Adrenal gland (tissue), 12 donors: Measurements from ENCODE around the gene CORO2A. TPM values are rescaled to one million over a fixed set of nuclear protein-coding genes. Genes with fewer than 3 reads are reported as not detected.

Experiments
- DNase-seq, 7 donors: peaks; one replicate each; pipeline ENCODE4 v3.0.0-alpha.2; 2019 to 2020
- H3K27ac ChIP-seq, 5 donors: fragments of 200-600 bp; sonication (generic) in 4 of 5; 1 replicate in 3 of 5; 2 replicates in 2 of 5; pipeline versions ENCODE4 v1.5.1 to v1.8.0; 2016 to 2020; ENCODE audit warnings: mild to moderate bottlenecking in 1 of 5
- H3K27me3 ChIP-seq: fragments of 200-600 bp; 2 replicates; pipeline ENCODE4 v1.8.0; 2021
- H3K36me3 ChIP-seq, 2 donors: fragments of 200-600 bp; replicated peaks in 1 of 2; 1 replicate in 1 of 2; 2 replicates in 1 of 2; pipeline versions ENCODE4 v1.5.1 to v1.8.0; 2018 to 2022
- H3K4me1 ChIP-seq, 2 donors: fragments of 200-600 bp; replicated peaks in 1 of 2; 1 replicate in 1 of 2; 2 replicates in 1 of 2; pipeline versions ENCODE4 v1.5.1 to v1.8.0; 2018 to 2021
- H3K4me3 ChIP-seq, 4 donors: fragments of 200-600 bp; sonication (generic) in 3 of 4; one replicate each; pipeline ENCODE4 v1.5.1; 2016 to 2018
- H3K9me3 ChIP-seq, 3 donors: fragments of 200-600 bp; sonication (generic) in 1 of 3; replicated peaks in 1 of 3; 1 replicate in 2 of 3; 2 replicates in 1 of 3; pipeline versions ENCODE4 v1.5.1 to v1.8.0; 2016 to 2021
- CTCF ChIP-seq, 6 experiments: fragments of 450-650 bp in 4 of 6; fragments of 200-600 bp in 2 of 6; sonication (generic) in 1 of 6; IDR thresholded peaks; 1 replicate in 5 of 6; 2 replicates in 1 of 6; pipeline versions ENCODE4 v1.5.1 to v1.8.0; 2016 to 2021; ENCODE audit warnings: antibody characterized with exemption in 6 of 6, mild to moderate bottlenecking in 2 of 6, moderate library complexity in 1 of 6
- POLR2A ChIP-seq, 2 donors: fragments of 450-650 bp; IDR thresholded peaks; one replicate each; pipeline ENCODE4 v1.6.1; 2017; ENCODE audit warnings: antibody characterized with exemption in 2 of 2, mild to moderate bottlenecking in 2 of 2, moderate library complexity in 1 of 2
- whole genome bisulfite sequencing, 4 donors: extraction: QIAGEN DNeasy Blood & Tissue Kit in 2 of 4; methylation state at CpG; one replicate each; pipeline versions ENCODE4 v1.1.5 to v1.1.7; 2013 to 2017; 5-methylcytosine and 5-hydroxymethylcytosine counted together
- intact Hi-C, 2 donors: fragments of 100-400 bp; cut with DNase I; formaldehyde crosslinking; loops; one replicate each; pipeline versions ENCODE4 v1.14.1 to v1.15.0; 2022 to 2023
- polyA plus RNA-seq, 3 donors: library from polyadenylated mRNA; stranded (reverse); fragments of 200-250 nt in 2 of 3; fragments of 350-450 nt in 1 of 3; fragmentation: Illumina TruSeq in 1 of 3; extraction: RNeasy Lipid Tissue Mini Kit (QIAGEN cat#74804) in 1 of 3; gene quantifications; one replicate each; pipeline ENCODE4 v1.2.3, GENCODE V29; 2013 to 2014
- total RNA-seq, 9 donors: library from RNA; depleted of rRNA in 4 of 9; stranded (reverse); fragments of >200 nt in 4 of 9; fragments of 120-200 nt in 1 of 9; fragmentation: NEBNext Ultra II Directional in 1 of 9; extraction: Animal tissue kit (Norgen Biotek cat#: 25700) in 1 of 9; gene quantifications; one replicate each; pipeline versions ENCODE4 v1.1.0 to v1.2.4, GENCODE V29; 2013 to 2023
- donor health status: healthy with polysubstance abuse.
- donor health status: Bipolar disorder and iron deficiency.
- donor health status: DM: yes; HTN: yes; CAD: no.
- donor health status: DM: no; HTN: no; CAD: no.
- donor health status: DM: no; HTN: no; CAD: no.
- donor health status: DM: yes; HTN: yes; CAD: no.

The CORO2A gene
- total and polyA plus RNA-seq, 12 donors = 0.06 to 3.9 (median 1.2) TPM

GRCh38 chr9:98084396-98084795 lies 108.0 kb downstream of the CORO2A start:
- intact Hi-C loops = no loop called here
- Histone ChIP-seq H3K9me3 (no peaks in the 10 kb centered on the region), H3K36me3 (peaks cover 0 to 28% of the 10 kb centered on the region in 2 donors), H3K4me1 (peaks cover 0 to 14% of the 10 kb centered on the region in 2 donors), H3K4me3 (no peak overlapping the region), H3K27ac (no peak overlapping the region), H3K27me3 (peaks cover 10% of the 10 kb centered on the region)
- 84 to 91% (median 86%) methylated on average over 3 of the region's 3 CpGs for WGBS, 4 donors
- no peak for DNase-seq
- TF ChIP-seq CTCF (IDR thresholded peaks at IDR 0.05) (no peak), POLR2A (IDR thresholded peaks at IDR 0.05) (no peak)

GRCh38 chr9:98083566-98084183 lies 108.8 kb downstream of the CORO2A start:
- WGBS, 4 donors = 94 to 98% (median 96%) methylated on average over 7 of the region's 7 CpGs
- intact Hi-C loops = no loop called here
- TF ChIP-seq POLR2A (IDR thresholded peaks at IDR 0.05) = no peak
- no peak for DNase-seq
- no peaks in the 10 kb centered on the region for H3K9me3 ChIP-seq
- H3K27ac ChIP-seq = no peak overlapping the region
- peaks cover 0 to 14% of the 10 kb centered on the region in 2 donors for H3K4me1 ChIP-seq
- H3K4me3 ChIP-seq = no peak overlapping the region
- peaks cover 0 to 28% of the 10 kb centered on the region in 2 donors for H3K36me3 ChIP-seq
- H3K27me3 ChIP-seq = peaks cover 7% of the 10 kb centered on the region

- Histone ChIP-seq H3K4me3 (no peak overlapping the region), H3K9me3 (no peaks in the 10 kb centered on the region), H3K4me1 (peaks cover 0 to 14% of the 10 kb centered on the region in 2 donors), H3K27me3 (peaks cover 5% of the 10 kb centered on the region), H3K36me3 (peaks cover 0 to 32% of the 10 kb centered on the region in 2 donors), H3K27ac (no peak overlapping the region)
- intact Hi-C loops = no loop called here
- WGBS, 4 donors = 88 to 100% (median 96%) methylated on average over 2 of the region's 2 CpGs
- no peak for TF ChIP-seq CTCF (IDR thresholded peaks at IDR 0.05)
- no peak for TF ChIP-seq POLR2A (IDR thresholded peaks at IDR 0.05)
- no peak for DNase-seq
These were observed 109.4 kb downstream of the CORO2A start for GRCh38 chr9:98083061-98083501.

- peaks cover 0 to 14% of the 10 kb centered on the region in 2 donors for H3K4me1 ChIP-seq
- H3K4me3 ChIP-seq = no peak overlapping the region
- peak overlapping the region in 1 of 5 donors; percentile 40 for H3K27ac ChIP-seq
- WGBS, 4 donors = 64 to 75% (median 73%) methylated on average over 5 to 6 of the region's 6 CpGs
- no peaks in the 10 kb centered on the region for H3K27me3 ChIP-seq
- peaks cover 0 to 38% of the 10 kb centered on the region in 2 donors for H3K36me3 ChIP-seq
- intact Hi-C loops = no loop called here
- no peaks in the 10 kb centered on the region for H3K9me3 ChIP-seq
- DNase-seq = peak in 6 of 7 donors; percentile 32 to 79 (median 42)
- no peak for TF ChIP-seq CTCF (IDR thresholded peaks at IDR 0.05)
- TF ChIP-seq POLR2A (IDR thresholded peaks at IDR 0.05) = no peak
These were observed 110.8 kb downstream of the CORO2A start for GRCh38 chr9:98081477-98082219.
